ENCODE measurements around the gene DNAJB4.
"Not testable (repeated sequence)": the region's sequence is repeated elsewhere in the genome, so short reads cannot be mapped to it uniquely, and the experiment has no call there.

The DNAJB4 gene

DNA sequence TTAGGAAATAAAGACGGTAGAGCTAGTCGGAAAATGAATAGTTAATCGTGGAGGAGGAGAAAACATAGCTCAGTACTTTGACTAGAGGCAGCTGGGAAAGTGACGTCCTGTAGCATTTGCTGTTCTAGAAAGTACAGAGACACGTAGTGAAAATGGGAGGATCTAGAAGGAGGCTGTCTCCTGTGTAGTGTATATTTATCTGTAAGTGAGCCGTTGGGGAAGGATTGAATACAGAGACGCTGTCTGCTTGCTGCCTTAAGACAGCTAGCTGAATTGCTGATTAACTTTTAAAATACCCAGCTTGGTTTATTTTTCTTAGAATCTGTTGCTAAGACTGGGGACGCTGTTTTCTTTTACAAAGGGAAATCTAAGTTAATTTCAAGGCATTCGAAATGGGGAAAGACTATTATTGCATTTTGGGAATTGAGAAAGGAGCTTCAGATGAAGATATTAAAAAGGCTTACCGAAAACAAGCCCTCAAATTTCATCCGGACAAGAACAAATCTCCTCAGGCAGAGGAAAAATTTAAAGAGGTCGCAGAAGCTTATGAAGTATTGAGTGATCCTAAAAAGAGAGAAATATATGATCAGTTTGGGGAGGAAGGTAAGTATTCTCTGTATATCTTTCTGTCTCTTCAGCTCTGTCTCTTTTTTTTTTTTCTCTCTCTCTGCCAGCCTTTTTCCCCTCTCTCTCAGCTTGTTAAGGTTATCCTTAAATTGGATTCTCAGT lies at the start of gene DNAJB4:
TSS of gene DNAJB4 (plus strand) at position 221 of the 729 bp plus-strand sequence. CDS start at position 393, 172 bp downstream.
- no peak for DNase-seq

DNA sequence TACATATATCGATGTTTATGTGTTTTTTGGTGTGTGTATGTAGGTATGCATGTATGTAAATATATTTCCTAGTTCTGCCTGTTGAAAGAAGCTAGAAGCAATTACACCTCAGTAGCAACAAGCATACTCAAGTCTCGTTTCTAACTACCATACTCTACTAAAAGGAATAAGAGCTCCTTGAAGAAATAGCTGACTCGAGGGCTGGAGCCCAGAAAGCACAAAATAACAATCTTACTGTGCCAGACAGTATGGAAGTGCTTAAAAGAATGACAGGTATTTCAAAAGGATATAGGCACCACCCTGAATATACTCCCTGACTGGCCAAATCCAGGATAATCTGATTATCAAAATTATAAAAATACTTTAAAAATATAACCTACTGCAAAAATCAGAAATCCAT lies 49.0 kb upstream of the DNAJB4 start:
- no peak for DNase-seq

DNA sequence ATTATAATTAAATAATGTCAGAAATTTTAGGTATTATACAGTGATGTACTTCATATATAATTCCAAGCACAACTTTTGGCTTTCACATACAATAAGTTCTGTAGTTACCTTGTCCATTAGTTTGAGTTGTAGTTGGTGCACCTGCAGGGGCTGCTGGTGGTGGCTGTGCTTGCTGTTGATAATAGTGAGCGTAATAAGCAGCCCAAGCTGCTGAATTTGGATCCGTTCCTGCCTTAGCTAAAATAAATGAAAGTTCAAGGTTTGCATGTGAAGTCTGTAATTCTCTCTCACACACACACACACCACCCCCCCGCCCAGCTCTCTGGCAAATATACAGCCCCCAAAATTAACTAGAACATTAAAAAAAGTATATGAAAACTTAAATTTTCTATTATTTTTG lies 48.3 kb upstream of the DNAJB4 start:
- no peak for DNase-seq

GRCh38 chr1:77958391-77958790 lies 46.3 kb upstream of the DNAJB4 start:
- no peak for DNase-seq

DNA sequence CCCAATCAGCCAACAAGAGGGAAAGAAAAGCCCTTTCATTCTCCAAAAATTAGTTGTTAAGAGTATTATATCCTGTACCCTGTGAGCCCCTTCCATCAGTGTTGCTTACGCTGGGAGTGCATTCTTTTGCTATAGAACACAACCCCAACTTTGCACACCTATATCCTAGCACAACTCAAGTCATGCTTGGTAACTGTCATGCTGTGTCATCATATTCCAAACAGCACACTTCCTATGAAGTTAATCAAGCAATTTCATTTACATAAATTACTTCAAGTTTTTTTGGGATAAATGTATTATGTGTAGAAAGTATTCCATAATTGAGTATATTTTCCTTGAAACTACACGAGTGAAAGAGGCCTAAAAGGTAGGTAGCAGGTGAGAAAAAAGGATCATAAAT lies 45.9 kb upstream of the DNAJB4 start:
- no peak for DNase-seq

- DNase-seq, result no peak
Observed at GRCh38 chr1:77961392-77961791, 43.3 kb upstream of the DNAJB4 start.

- DNase-seq, result no peak
Observed at GRCh38 chr1:77966291-77966690, 38.4 kb upstream of the DNAJB4 start.

GRCh38 chr1:77970192-77970591 lies 34.5 kb upstream of the DNAJB4 start:
- DNase-seq, result no peak

DNA sequence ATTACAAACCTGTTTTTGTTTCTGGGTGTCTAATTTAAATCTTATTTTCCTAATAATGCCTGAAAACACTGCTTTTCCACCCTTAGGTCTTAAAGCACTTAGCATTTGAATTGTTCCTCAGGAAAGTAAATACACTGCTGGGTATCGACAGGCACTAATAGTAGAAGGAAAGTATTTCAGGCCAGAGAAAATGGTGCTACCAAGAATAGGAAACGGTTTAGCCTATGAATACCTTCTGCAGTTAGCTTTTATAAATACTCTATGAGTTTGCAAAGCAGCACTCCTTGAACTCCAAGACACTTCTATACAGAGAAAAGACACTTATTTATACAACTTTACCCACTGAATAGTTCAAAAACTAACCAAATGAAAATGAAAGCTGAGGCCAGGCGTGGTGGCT lies 32.7 kb upstream of the DNAJB4 start:
- DNase-seq, result no peak

DNA sequence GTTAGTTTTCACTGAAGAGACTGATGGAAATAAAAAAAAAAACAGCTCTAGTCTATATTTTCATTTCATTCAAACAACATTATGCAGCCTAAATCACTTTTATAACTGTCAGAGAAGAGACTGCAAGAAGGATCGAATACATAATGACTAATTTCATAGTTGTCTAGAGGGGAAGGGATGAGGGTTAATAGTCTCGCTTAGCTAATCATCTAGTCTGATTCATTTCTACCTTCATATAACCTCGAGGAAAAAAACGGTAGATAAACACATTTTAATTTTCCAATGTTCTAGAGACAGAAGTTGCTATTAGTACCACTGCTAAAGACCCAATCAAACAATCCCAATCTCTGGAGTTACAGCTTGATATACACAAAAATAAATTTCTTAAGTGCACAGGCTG lies 29.4 kb upstream of the DNAJB4 start:
- no peak for DNase-seq

DNA sequence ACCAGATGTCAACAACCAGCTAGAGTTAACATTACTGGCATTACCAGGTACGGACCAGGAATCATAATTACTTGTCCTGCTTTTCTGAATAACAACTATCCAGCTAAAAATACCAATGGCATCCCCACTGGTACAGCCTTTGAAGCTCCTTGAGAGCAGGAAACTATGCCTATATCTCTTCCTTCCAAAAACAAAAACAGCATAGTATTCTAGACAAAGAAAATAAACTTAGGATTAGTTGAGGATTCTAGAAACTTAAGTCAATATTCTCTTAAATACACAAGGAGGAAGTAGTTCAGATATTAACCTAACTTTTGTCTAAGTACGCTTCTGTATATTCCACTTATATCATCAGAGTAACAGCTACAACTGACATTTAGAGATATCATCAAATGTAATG lies 28.8 kb upstream of the DNAJB4 start:
- no peak for DNase-seq

GRCh38 chr1:77976433-77977076 lies 28.2 kb upstream of the DNAJB4 start:
- DNase-seq, result no peak

DNA sequence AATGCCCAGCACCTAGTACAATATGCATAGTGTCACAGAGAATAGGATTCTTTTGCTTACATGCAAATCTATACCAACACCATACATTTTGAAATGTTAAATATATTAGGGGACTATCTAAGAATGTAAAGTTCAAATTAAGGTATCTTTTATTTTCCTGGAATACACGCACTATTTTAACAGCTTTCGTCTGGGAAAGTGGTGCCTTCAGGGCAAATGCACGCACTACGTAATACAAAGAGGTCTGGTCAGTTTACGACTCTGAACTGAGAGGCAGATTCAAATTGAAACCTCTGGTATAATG lies 26.8 kb upstream of the DNAJB4 start:
- no peak for DNase-seq

GRCh38 chr1:77978293-77978968 lies 26.3 kb upstream of the DNAJB4 start:
- DNase-seq, result peak; percentile 89

DNA sequence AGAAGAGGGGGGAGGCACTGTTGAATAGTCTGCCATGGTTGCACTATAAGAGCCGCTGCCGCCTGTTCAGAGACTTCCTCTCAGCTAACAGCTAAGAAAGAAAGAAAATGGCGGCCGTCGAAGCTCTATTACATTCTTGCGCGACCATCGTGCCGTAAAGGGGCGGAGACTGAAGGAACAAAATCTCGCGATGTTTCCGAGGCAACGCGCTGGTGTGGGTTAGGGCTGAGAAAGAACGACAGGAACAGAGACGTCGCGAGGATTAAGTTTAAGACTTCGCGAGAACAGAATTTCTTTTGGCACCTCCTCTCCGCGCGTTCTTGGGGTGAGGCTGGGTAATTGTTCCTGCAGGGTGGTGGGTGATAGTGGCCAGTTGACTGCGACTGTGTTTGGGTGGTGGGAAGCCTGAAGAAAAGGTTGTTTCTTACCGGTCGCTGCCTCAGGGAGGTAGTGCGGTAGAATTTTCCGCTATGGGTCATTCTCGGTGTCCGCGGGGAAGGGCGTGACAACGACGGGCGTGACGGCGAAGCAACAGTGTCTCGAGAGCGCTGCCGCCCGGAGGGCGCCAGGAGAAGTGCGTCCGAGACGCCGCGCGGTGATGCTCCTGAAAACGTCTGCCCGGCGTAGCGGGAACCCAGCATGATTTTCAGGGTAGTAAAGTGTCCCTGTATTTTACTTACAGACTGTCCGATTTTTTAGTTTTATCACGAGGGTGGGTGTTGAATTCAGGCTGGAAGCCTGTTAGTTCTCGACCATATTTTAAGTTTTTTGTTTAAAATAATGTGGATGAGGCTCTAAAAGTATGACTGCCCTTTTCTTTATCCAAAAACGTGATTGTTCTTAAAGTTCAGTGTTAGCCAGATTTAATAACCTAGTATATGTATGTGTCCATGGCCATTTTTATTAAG lies 25.5 kb upstream of the DNAJB4 start, which contains the start of gene FUBP1:
TSS of gene FUBP1 (minus strand) at position 104 of the 908 bp plus-strand sequence. CDS start at position 36, 68 bp downstream.
- DNase-seq, result peak; percentile 99

GRCh38 chr1:77983352-77983996 lies 21.3 kb upstream of the DNAJB4 start:
- DNase-seq, result not testable (repeated sequence)

DNA sequence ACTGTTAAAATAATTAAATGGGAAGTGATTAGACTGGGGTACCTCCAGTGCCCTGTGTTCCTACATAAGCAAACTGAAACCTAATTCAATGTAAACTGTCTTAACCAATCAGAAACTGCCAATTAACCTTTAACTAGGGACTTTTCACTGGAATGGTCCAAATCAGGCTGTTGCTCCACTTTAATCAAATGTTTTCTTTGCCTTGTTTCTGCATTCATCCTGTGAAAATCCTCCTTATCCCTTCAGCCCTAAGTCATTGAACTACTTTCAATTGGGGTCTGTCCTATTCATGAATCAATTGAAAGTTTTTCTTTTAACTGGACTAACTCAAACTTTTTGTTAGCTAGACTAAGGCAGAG lies 20.8 kb upstream of the DNAJB4 start:
- no peak for DNase-seq

DNA sequence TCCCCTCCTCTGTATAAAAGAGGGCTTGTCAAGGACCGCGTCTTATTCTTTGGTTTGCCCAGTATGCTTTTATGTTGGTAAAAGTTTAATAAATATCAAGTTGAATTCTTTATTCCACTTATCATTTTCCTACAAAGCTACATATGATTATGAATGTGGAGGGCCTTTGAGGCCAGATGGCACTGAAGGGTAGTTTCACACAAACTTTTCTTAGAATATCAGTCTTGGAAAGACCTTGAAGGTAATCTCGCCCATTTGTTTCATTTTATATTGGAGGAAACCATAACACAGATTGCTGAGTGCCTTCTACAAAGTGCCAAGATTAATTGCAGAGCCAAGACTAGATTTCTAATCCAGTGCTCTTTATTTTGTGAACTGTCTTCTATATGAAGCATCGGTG lies 20.1 kb upstream of the DNAJB4 start:
- DNase-seq, result no peak

GRCh38 chr1:77986810-77987209 lies 17.9 kb upstream of the DNAJB4 start:
- DNase-seq, result no peak

DNA sequence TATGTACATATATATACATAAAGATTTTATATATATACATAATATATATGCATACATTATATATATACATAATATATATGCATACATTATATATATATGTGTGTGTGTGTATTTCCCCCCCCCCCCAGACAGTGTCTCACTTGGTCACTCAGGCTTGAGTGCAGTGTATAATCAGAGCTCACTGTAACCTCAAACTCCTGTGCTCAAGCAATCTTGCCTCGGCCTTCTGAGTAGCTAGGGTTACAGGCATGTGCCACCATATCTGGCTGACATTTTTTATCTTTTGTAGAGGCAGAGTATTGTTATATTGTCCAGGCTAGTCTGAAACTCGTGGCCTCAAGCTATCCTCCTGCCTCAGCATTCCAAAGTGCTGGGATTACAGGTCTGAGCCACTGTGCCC lies 16.8 kb upstream of the DNAJB4 start:
- no peak for DNase-seq

- no peak for DNase-seq
Observed at GRCh38 chr1:77989744-77990143, 15.0 kb upstream of the DNAJB4 start.

DNA sequence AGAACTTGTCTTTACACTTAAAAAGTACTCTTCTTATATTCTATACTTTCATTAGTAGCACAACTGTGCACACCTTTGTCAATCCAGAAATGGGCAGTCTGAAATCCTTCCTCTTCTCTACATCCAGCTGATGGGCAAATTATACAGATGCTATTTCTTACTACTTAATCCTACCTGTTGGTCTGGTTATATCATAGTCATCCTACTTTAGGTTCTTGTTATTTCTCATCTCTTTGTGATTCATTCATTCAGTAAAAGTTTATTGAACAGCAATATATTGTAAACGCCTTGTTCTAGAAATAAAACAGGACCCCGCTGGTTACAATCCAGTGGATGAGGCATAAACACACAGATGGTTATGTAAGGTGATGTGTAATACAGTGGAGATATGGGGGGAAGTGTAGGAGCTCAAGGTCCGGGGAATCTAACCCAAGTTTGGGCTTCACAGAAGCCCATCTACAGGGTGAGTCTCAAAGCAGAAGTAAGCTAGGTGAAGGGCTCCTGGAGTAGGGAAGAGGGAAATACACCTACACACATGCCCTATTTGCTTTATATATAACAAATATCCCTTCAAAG lies 14.0 kb upstream of the DNAJB4 start:
- DNase-seq, result no peak

Data from DMS79 treated with DMSO at 0.1 percent for 48 hours (cell line).